ENCODE measurements around the gene SRC. TPM values are rescaled to one million over a fixed set of nuclear protein-coding genes. Genes with fewer than 3 reads are reported as not detected.

Gene SRC
- total RNA-seq, 2 donors from 2014 or later: 75.6 to 109 TPM

DNA sequence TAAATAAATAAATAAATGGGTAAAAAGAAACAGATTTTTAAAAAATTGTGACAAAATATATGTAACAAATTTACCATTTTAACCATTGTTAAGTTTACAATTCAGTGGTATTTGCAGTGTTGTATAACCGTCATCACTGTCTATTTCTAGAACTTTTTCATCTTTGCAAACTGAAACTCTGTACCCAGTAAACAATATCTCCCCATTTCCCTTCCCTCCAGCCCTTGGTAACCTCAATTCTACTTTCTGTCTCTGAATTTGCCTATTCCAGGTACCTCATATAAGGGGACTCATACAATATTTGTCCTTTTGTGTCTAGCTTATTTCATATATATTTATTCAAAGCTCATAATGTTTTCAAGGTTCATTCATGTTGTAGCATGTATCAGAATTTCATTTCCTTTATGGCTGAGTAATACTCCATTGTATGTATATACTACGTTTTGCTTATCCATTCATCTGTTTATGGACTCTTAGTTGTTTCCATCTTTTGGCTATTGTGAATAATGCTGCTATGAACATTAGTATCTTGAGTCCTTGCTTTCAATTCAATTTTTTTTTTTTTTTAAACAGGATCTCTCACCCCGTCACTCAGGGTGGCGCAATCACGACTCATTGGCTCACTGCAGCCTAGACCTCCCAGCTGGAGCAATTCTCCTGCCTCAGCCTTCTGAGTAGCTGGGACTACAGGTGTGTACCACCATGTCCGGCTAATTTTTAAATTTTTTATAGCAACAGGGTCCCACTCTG lies 47.6 kb upstream of the SRC start:
- no peak overlapping the region for H3K9ac ChIP-seq (ENCODE audit: extremely low read depth, low read length, poor library complexity, severe bottlenecking)
- H3K27ac ChIP-seq (ENCODE audit: low read depth, low read length): no peak overlapping the region
- Mint-ChIP-seq H3K27me3 (ENCODE audit: insufficient read depth) (no peaks in the 10 kb centered on the region), H3K9me3 (peaks cover 4% of the 10 kb centered on the region), H3K4me1 (peaks cover 27% of the 10 kb centered on the region), H3K36me3 (ENCODE audit: low read depth) (peaks cover 53% of the 10 kb centered on the region), H3K4me3 (no peak overlapping the region), H3K27ac (no peak overlapping the region)
- peaks cover 14% of the 10 kb centered on the region for H3K4me1 ChIP-seq (ENCODE audit: control insufficient read depth, insufficient read depth, low read length)
- no peak overlapping the region for H3K4me3 ChIP-seq (ENCODE audit: low read length)
- TF ChIP-seq, protein P1, sequence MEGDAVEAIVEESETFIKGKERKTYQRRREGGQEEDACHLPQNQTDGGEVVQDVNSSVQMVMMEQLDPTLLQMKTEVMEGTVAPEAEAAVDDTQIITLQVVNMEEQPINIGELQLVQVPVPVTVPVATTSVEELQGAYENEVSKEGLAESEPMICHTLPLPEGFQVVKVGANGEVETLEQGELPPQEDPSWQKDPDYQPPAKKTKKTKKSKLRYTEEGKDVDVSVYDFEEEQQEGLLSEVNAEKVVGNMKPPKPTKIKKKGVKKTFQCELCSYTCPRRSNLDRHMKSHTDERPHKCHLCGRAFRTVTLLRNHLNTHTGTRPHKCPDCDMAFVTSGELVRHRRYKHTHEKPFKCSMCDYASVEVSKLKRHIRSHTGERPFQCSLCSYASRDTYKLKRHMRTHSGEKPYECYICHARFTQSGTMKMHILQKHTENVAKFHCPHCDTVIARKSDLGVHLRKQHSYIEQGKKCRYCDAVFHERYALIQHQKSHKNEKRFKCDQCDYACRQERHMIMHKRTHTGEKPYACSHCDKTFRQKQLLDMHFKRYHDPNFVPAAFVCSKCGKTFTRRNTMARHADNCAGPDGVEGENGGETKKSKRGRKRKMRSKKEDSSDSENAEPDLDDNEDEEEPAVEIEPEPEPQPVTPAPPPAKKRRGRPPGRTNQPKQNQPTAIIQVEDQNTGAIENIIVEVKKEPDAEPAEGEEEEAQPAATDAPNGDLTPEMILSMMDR (conservative IDR thresholded peaks at IDR 0.05): no peak
- DNase-seq: no peak
- H3K9me3 ChIP-seq (ENCODE audit: control insufficient read depth, low read length): peaks cover 6% of the 10 kb centered on the region
- H3K27me3 ChIP-seq (ENCODE audit: control insufficient read depth, insufficient read depth, low read length, poor library complexity, severe bottlenecking): no peaks in the 10 kb centered on the region
- H3K36me3 ChIP-seq (ENCODE audit: control insufficient read depth, insufficient read depth, low read length): peaks cover 50% of the 10 kb centered on the region
- 97 to 98% methylated on average over 4 to 6 of the region's 6 CpGs for WGBS, 2 experiments (ENCODE audit: insufficient coverage in 1 of 2, insufficient read length in 1 of 2)

DNA sequence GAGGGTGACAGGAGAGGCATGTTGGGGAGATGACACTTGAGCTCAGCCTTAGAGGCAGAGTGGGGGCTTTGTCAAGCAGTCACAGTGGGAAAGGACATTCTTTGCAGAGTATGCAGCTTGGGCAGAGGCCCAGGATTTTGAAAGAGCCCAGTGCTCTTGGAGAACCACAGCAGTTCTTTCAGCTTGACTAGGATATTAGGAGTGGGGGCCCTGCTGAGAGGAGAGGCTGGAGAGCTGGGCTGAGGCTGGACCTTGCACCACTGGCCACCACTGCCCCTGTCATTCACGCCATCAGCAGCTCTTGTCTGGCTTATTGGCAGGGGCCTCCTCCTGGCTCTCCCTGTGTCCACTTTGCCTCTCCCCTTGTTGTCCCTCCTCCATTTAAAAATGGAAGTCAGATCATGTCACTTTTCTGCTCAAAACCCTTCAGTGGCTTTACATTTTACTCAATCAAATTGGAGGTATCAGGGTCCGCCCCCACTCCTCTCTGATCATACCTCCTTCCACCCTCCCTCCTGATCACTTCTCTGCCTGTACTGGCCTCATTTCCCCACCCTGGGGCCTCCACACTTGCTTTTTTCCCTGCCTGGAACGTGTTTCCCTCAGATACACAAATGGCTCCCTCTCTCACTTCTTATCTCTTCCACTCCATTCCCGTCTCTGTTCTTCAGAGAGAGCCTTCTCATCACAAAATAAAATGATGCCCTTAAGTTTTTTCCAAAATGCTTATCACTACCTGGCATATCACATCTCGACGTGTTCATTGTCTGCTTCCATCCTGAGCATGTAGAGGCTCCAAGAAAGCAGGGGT lies 46.0 kb upstream of the SRC start:
- WGBS, 2 experiments (ENCODE audit: insufficient coverage in 1 of 2, insufficient read length in 1 of 2): 94 to 95% methylated on average over 6 of the region's 6 CpGs
- H3K27me3 Mint-ChIP-seq (ENCODE audit: insufficient read depth): no peaks in the 10 kb centered on the region
- TF ChIP-seq, protein P1 (conservative IDR thresholded peaks at IDR 0.05): no peak
- peak overlapping the region; percentile 52 for H3K27ac Mint-ChIP-seq
- no peak overlapping the region for H3K9ac ChIP-seq (ENCODE audit: extremely low read depth, low read length, poor library complexity, severe bottlenecking)
- H3K9me3 Mint-ChIP-seq: no peaks in the 10 kb centered on the region
- no peak overlapping the region for H3K4me3 ChIP-seq (ENCODE audit: low read length)
- DNase-seq: no peak
- H3K4me1 ChIP-seq (ENCODE audit: control insufficient read depth, insufficient read depth, low read length): peaks cover 14% of the 10 kb centered on the region
- no peaks in the 10 kb centered on the region for H3K27me3 ChIP-seq (ENCODE audit: control insufficient read depth, insufficient read depth, low read length, poor library complexity, severe bottlenecking)
- H3K36me3 ChIP-seq (ENCODE audit: control insufficient read depth, insufficient read depth, low read length): peaks cover 50% of the 10 kb centered on the region
- H3K9me3 ChIP-seq (ENCODE audit: control insufficient read depth, low read length): no peaks in the 10 kb centered on the region
- H3K36me3 Mint-ChIP-seq (ENCODE audit: low read depth): peaks cover 49% of the 10 kb centered on the region
- peaks cover 30% of the 10 kb centered on the region for H3K4me1 Mint-ChIP-seq
- H3K4me3 Mint-ChIP-seq: no peak overlapping the region
- H3K27ac ChIP-seq (ENCODE audit: low read depth, low read length): no peak overlapping the region

DNA sequence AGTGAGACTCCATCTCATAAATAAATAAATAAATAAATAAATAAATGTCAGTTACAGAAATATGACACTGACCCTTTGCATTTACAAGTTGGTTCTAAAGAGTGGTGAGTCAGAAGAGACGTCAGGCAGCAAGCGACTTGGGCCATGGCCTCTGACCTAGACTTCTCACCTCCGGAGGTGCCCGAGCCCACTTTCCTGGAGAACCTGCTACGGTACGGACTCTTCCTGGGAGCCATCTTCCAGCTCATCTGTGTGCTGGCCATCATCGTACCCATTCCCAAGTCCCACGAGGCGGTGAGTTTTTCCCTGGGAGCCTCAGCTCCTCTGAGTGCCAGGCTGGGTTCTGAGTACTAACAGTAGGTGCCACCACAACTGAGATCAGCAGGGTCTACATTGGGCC lies 44.8 kb upstream of the SRC start:
- no peak overlapping the region for H3K27ac ChIP-seq (ENCODE audit: low read depth, low read length)
- no peak overlapping the region for H3K9ac ChIP-seq (ENCODE audit: extremely low read depth, low read length, poor library complexity, severe bottlenecking)
- Mint-ChIP-seq H3K27me3 (ENCODE audit: insufficient read depth) (no peaks in the 10 kb centered on the region), H3K4me3 (no peak overlapping the region), H3K36me3 (ENCODE audit: low read depth) (peaks cover 50% of the 10 kb centered on the region), H3K9me3 (no peaks in the 10 kb centered on the region), H3K27ac (no peak overlapping the region), H3K4me1 (peaks cover 30% of the 10 kb centered on the region)
- TF ChIP-seq, protein P1 (conservative IDR thresholded peaks at IDR 0.05): no peak
- no peaks in the 10 kb centered on the region for H3K27me3 ChIP-seq (ENCODE audit: control insufficient read depth, insufficient read depth, low read length, poor library complexity, severe bottlenecking)
- no peaks in the 10 kb centered on the region for H3K9me3 ChIP-seq (ENCODE audit: control insufficient read depth, low read length)
- H3K4me3 ChIP-seq (ENCODE audit: low read length): no peak overlapping the region
- peaks cover 52% of the 10 kb centered on the region for H3K36me3 ChIP-seq (ENCODE audit: control insufficient read depth, insufficient read depth, low read length)
- no peak for DNase-seq
- WGBS, 2 experiments (ENCODE audit: insufficient coverage in 1 of 2, insufficient read length in 1 of 2): 93 to 95% methylated on average over 9 of the region's 9 CpGs
- peaks cover 5% of the 10 kb centered on the region for H3K4me1 ChIP-seq (ENCODE audit: control insufficient read depth, insufficient read depth, low read length)
